H1 (cell line): ENCODE results near the gene JDP2. TPM values are rescaled to one million over a fixed set of nuclear protein-coding genes. Genes with fewer than 3 reads are reported as not detected.

Source experiments
- CTCF ChIA-PET: fragments of 300-600 bp; sonication (Branson Sonifier 250); formaldehyde crosslinking; loops from one replicate; lab custom pipeline; 2021; ENCODE audit not compliant: partially characterized antibody; lab: Charles Lee
- POLR2A ChIA-PET: fragments of 300-600 bp; sonication (Branson Sonifier 250); formaldehyde crosslinking; loops from one replicate; lab custom pipeline; 2021; ENCODE audit warnings: inconsistent platforms; ENCODE audit not compliant: partially characterized antibody; lab: Charles Lee
- DNase-seq, 2 experiments: peaks; one replicate each; pipeline versions ENCODE4 v3.0.0 to v3.0.0-alpha.2; 2010 to 2022; ENCODE audit warnings: low spot score in 2 of 2, low read depth in 1 of 2, mixed read lengths in 1 of 2
- FAIRE-seq: peaks from 2 replicates; lab custom pipeline; 2011; peaks lifted over from hg19 to GRCh38; lab: Jason Lieb, UNC
- H2AFZ ChIP-seq: 2 replicates; pipeline ENCODE4 v1.8.1; 2012; ENCODE audit warnings: low read length, inconsistent platforms
- H2AK5ac ChIP-seq: 2 replicates; pipeline ENCODE4 v1.6.1; 2013; ENCODE audit warnings: low read depth, low read length
- H2BK120ac ChIP-seq: replicated peaks from 2 replicates; pipeline ENCODE3; 2013; ENCODE audit warnings: low read depth, low read length, inconsistent platforms
- H2BK12ac ChIP-seq: 2 replicates; pipeline ENCODE4 v1.6.1; 2013; ENCODE audit warnings: low read depth, low read length
- H2BK15ac ChIP-seq: 2 replicates; pipeline ENCODE4 v1.6.1; 2013; ENCODE audit warnings: low read length
- H2BK20ac ChIP-seq: 2 replicates; pipeline ENCODE4 v1.6.1; 2013; ENCODE audit warnings: low read length
- H2BK5ac ChIP-seq: 2 replicates; pipeline ENCODE4 v1.6.1; 2013; ENCODE audit warnings: low read depth, low read length
- H3K14ac ChIP-seq: 2 replicates; pipeline ENCODE4 v1.6.1; 2013; ENCODE audit warnings: inconsistent platforms; ENCODE audit not compliant: insufficient read length
- H3K18ac ChIP-seq: 2 replicates; pipeline ENCODE4 v1.6.1; 2013; ENCODE audit warnings: low read length; ENCODE audit errors: extremely low read depth
- H3K23ac ChIP-seq: 2 replicates; pipeline ENCODE4 v1.6.1; 2013; ENCODE audit warnings: inconsistent platforms; ENCODE audit not compliant: insufficient read length
- H3K23me2 ChIP-seq: 2 replicates; pipeline ENCODE4 v1.6.1; 2013; ENCODE audit warnings: low read depth, low read length
- H3K27ac ChIP-seq: 2 replicates; pipeline ENCODE4 v1.6.1; 2011; ENCODE audit warnings: low read depth, low read length, inconsistent platforms
- H3K27me3 ChIP-seq, 4 experiments: replicated peaks in 1 of 4; 1 replicate in 1 of 4; 2 replicates in 3 of 4; pipeline versions ENCODE4 v1.6.1 to v1.8.1; 2011 to 2013; ENCODE audit warnings: low read length in 3 of 4, mild to moderate bottlenecking in 3 of 4, inconsistent platforms in 2 of 4, mixed read lengths in 2 of 4, moderate library complexity in 1 of 4; ENCODE audit not compliant: control insufficient read depth in 3 of 4, insufficient read depth in 3 of 4; ENCODE audit errors: extremely low read depth in 1 of 4
- H3K36me3 ChIP-seq, 4 experiments: 2 replicates each; pipeline versions ENCODE4 v1.6.1 to v1.8.1; 2011 to 2013; ENCODE audit warnings: mild to moderate bottlenecking in 4 of 4, low read length in 3 of 4, moderate library complexity in 2 of 4, control low read depth in 1 of 4, inconsistent platforms in 1 of 4; ENCODE audit not compliant: insufficient read depth in 4 of 4, control insufficient read depth in 2 of 4
- H3K4ac ChIP-seq: replicated peaks from 2 replicates; pipeline ENCODE3; 2013; ENCODE audit warnings: low read length, low read depth, mixed read lengths, inconsistent platforms; ENCODE audit not compliant: insufficient read length
- H3K4me1 ChIP-seq, 4 experiments: replicated peaks in 1 of 4; 1 replicate in 1 of 4; 2 replicates in 3 of 4; pipeline versions ENCODE4 v1.6.1 to v1.8.1; 2011 to 2013; ENCODE audit warnings: low read length in 3 of 4, inconsistent platforms in 2 of 4, mixed read lengths in 1 of 4; ENCODE audit not compliant: insufficient read depth in 4 of 4, control insufficient read depth in 3 of 4
- H3K4me2 ChIP-seq, 2 experiments: 2 replicates each; pipeline versions ENCODE4 v1.6.1 to v1.8.1; 2011 to 2013; ENCODE audit warnings: low read depth in 2 of 2, low read length in 2 of 2, control low read depth in 1 of 2, inconsistent platforms in 1 of 2, mild to moderate bottlenecking in 1 of 2; ENCODE audit not compliant: insufficient read depth in 1 of 2
- H3K4me3 ChIP-seq, 4 experiments: fragments of 200-600, 300-600 bp in 1 of 4; sonication (generic), shearing (Covaris generic), sonication (Bioruptor Twin) in 1 of 4; 2 replicates each; pipeline versions ENCODE4 v1.5.1 to v1.8.1; 2011 to 2016; ENCODE audit warnings: low read length in 4 of 4, low read depth in 3 of 4, control low read depth in 2 of 4, inconsistent platforms in 2 of 4, mild to moderate bottlenecking in 2 of 4, mixed read lengths in 1 of 4, moderate library complexity in 1 of 4; ENCODE audit not compliant: insufficient read depth in 2 of 4; ENCODE audit errors: extremely low read depth in 1 of 4
- H3K56ac ChIP-seq: replicated peaks from 2 replicates; pipeline ENCODE3; 2013; ENCODE audit warnings: low read depth, mild to moderate bottlenecking, mixed read lengths, low read length, inconsistent platforms; ENCODE audit not compliant: insufficient read length
- H3K79me1 ChIP-seq: 2 replicates; pipeline ENCODE4 v1.6.1; 2013; ENCODE audit warnings: low read depth, low read length, control low read depth
- H3K79me2 ChIP-seq, 2 experiments: 2 replicates each; pipeline versions ENCODE4 v1.6.1 to v1.8.1; 2012 to 2013; ENCODE audit warnings: low read length in 2 of 2, mild to moderate bottlenecking in 2 of 2, inconsistent platforms in 1 of 2; ENCODE audit not compliant: insufficient read depth in 2 of 2, control insufficient read depth in 1 of 2
- H3K9ac ChIP-seq, 4 experiments: replicated peaks in 1 of 4; 1 replicate in 1 of 4; 2 replicates in 3 of 4; pipeline versions ENCODE4 v1.6.1 to v1.8.1; 2011 to 2013; ENCODE audit warnings: low read depth in 3 of 4, low read length in 3 of 4, control low read depth in 2 of 4, mild to moderate bottlenecking in 2 of 4, moderate library complexity in 2 of 4, inconsistent platforms in 1 of 4; ENCODE audit errors: extremely low read depth in 1 of 4
- H3K9me3 ChIP-seq, 2 experiments: 2 replicates each; pipeline versions ENCODE4 v1.6.1 to v1.8.1; 2012 to 2013; ENCODE audit warnings: mild to moderate bottlenecking in 2 of 2, moderate library complexity in 2 of 2, control low read depth in 1 of 2, inconsistent platforms in 1 of 2, low read depth in 1 of 2, low read length in 1 of 2, mixed read lengths in 1 of 2; ENCODE audit not compliant: insufficient read depth in 2 of 2
- H4K20me1 ChIP-seq, 2 experiments: replicated peaks in 1 of 2; 2 replicates each; pipeline versions ENCODE3 to v1.8.1; 2011 to 2013; ENCODE audit warnings: inconsistent platforms in 2 of 2, low read length in 2 of 2, mild to moderate bottlenecking in 1 of 2; ENCODE audit not compliant: insufficient read depth in 2 of 2, control insufficient read depth in 1 of 2
- H4K5ac ChIP-seq: 2 replicates; pipeline ENCODE4 v1.6.1; 2013; ENCODE audit warnings: low read length, low read depth, mixed read lengths, inconsistent platforms; ENCODE audit not compliant: insufficient read length
- H4K8ac ChIP-seq: 2 replicates; pipeline ENCODE4 v1.8.0; 2013; ENCODE audit warnings: mild to moderate bottlenecking, moderate library complexity, low read length, inconsistent platforms; ENCODE audit not compliant: insufficient read depth; ENCODE audit errors: extremely low read depth
- H4K91ac ChIP-seq: replicated peaks from 2 replicates; pipeline ENCODE3; 2013; ENCODE audit warnings: low read length, mixed read lengths, inconsistent platforms; ENCODE audit not compliant: insufficient read length
- RFX5 ChIP-seq: IDR thresholded peaks from 2 replicates; pipeline ENCODE4 v1.6.1; 2011; ENCODE audit warnings: low read depth, low read length, improper control_type of control experiment, borderline replicate concordance
- SAP30 ChIP-seq: fragments of 300-600 bp; sonication (generic); IDR thresholded peaks from 2 replicates; pipeline ENCODE4 v1.7.1; 2012; ENCODE audit warnings: low read length, moderate library complexity, mild to moderate bottlenecking, inconsistent platforms; ENCODE audit not compliant: insufficient read depth, insufficient replicate concordance
- WGBS, 2 experiments: shearing (Covaris generic) in 1 of 2; methylation state at CpG; one replicate each; pipeline versions ENCODE4 v1.1.6 to v1.1.7; 2013 to 2015; ENCODE audit warnings: low lambda C conversion rate in 2 of 2, mixed read lengths in 2 of 2, inconsistent platforms in 1 of 2, low coverage in 1 of 2, missing lambda C conversion rate in 1 of 2; ENCODE audit not compliant: insufficient replicate concordance in 2 of 2, insufficient coverage in 1 of 2, insufficient read length in 1 of 2; ENCODE audit errors: extremely low coverage in 1 of 2, missing lambda C conversion rate in 1 of 2; 5-methylcytosine and 5-hydroxymethylcytosine counted together
- polyA plus RNA-seq, 7 experiments: library from polyadenylated mRNA; depleted of rRNA in 3 of 7; stranded (reverse) in 5 of 7; unstranded in 2 of 7; fragments of >200 nt in 5 of 7; fragments of 200-250 nt in 2 of 7; gene quantifications; 1 replicate in 5 of 7; 2 replicates in 1 of 7; 4 replicates in 1 of 7; pipeline versions ENCODE4 v1.2.1 to v1.2.3, GENCODE V29; 2011 to 2013; ENCODE audit warnings: missing spikeins in 2 of 7, mixed read lengths in 2 of 7
- total RNA-seq: library from RNA; stranded (reverse); fragmentation: NEBNext Ultra II Directional; extraction: Animal tissue kit (Norgen Biotek cat#: 25700); gene quantifications from 2 replicates; pipeline ENCODE4 v1.2.1, GENCODE V29; 2021

The JDP2 gene
- total and polyA plus RNA-seq, 2 of the 8 experiments (the other 6 are each of a cell fraction or from before 2014, with no cell fraction given) = 8.9 to 27.2 TPM

DNA sequence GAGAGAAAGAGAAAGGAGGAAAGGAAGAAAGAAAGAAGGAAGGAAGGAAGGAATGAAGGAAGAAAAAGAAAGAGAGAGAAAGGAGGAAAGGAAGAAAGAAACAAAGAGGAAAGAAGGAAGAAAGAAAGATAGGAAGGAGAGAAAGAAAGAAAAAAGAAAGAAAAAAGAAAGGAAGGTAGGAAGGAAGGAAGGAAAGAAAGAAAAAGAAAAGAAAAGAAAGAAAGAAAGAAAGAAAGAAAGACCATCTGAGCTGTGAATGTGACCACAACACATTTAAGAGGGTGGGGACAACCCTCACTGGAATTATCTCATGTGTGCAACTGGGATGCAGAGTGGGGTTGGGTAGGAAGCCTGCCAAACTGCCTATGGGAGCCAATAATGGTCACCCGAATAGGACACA, 58.5 kb downstream of the JDP2 start:
- Histone ChIP-seq H3K27me3 (0 out of 7 replicates have a peak, but pooled peaks cover 0 to 2% (median 0%) of the 10 kb centered on the region in 4 experiments), H3K4me3 (no peak overlapping the region), H4K20me1 (no peaks in the 10 kb centered on the region), H3K4ac (no peak overlapping the region), H3K79me2 (no peaks in the 10 kb centered on the region), H3K79me1 (no peaks in the 10 kb centered on the region), H3K36me3 (no peaks in the 10 kb centered on the region), H3K27ac (no peak overlapping the region), H3K23ac (no peak overlapping the region), H2AK5ac (no peak overlapping the region), H3K23me2 (no peaks in the 10 kb centered on the region), H4K8ac (no peak overlapping the region), H2BK15ac (no peak overlapping the region), H3K18ac (no peak overlapping the region), H2BK20ac (no peak overlapping the region), H2AFZ (no peak overlapping the region), H3K4me2 (no peak overlapping the region), H2BK120ac (no peak overlapping the region), H2BK5ac (no peak overlapping the region), H3K56ac (no peak overlapping the region), H3K9ac (no peak overlapping the region), H3K4me1 (no peaks in the 10 kb centered on the region), H4K91ac (no peak overlapping the region), H3K14ac (no peak overlapping the region), H2BK12ac (no peak overlapping the region), H4K5ac (no peak overlapping the region), H3K9me3 (no peaks in the 10 kb centered on the region)
- no peak for FAIRE-seq
- ChIA-PET CTCF (interaction anchor here (1.0 to 8.0 kb wide), 4 partner anchors 17 to 179 kb away, joined by 3 to 184 read pairs (median 3); no protein-coding TSS in a partner anchor), POLR2A (no interaction called here)
- WGBS, 2 experiments = 88% methylated on average over 1 of the region's 1 CpG; no CpG with 5 or more reads in 1 of the 2 experiments
- no peak for DNase-seq
- no peak for TF ChIP-seq SAP30
- TF ChIP-seq RFX5 = no peak
